Activated gamma-delta T cell treated with anti-CD3 and anti-CD28 coated beads, Interleukin-2, amount 50 U/mL, for 16 hours (primary cell): ENCODE measurements around the gene ABCB11.
A peak's percentile ranks its signal among the peaks of the same experiment; 100 is the strongest.
"Not testable (repeated sequence)": the region's sequence is repeated elsewhere in the genome, so short reads cannot be mapped to it uniquely, and the experiment has no call there.

ENCODE experiments used
- DNase-seq: peaks from one replicate; pipeline ENCODE4 v3.0.0-alpha.2; 2020; ENCODE audit warnings: low read depth

ABCB11 gene

DNA sequence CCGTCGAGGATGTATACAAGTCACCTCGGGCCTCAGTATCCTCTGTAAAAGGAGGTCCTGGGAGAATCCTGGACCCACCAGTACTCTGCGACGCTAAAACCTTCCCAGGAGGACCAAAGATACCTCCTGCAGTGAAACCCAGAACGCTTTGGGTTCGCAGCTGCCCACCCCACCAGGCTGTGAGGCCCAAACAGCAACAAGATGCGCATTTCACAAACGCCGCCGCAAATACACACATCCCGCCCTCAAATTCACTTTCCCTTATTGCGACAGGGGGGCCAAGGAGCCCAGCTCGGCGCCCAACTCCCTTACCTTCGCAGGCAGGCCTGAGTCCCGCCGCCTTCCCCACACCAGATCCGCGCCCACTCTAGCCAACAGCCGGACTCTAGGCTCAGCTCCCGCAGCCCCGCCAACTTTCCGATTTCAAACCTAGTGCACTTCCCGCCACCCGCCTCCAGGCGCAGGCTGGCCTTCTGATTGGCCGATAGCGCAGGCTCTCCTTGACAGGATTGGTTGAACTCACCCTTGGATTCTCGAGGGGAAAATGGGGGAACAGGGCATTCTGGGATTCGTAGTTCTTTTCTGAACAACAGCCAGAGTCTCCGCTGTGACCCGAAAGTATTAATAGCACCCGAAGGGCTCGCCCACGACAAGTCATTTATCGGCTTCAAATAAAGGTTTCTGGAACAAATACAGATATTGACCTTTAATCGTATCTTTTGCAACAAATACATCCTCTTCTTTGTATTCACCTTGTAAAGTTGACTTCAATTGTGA is 140.9 kb downstream of the ABCB11 start, which contains the start of gene SPC25:
Gene SPC25 (minus strand): TSS at position 425 of the 777 bp plus-strand sequence. CDS start 911 bp downstream, outside the sequence.
- DNase-seq = peak; percentile 69

DNA sequence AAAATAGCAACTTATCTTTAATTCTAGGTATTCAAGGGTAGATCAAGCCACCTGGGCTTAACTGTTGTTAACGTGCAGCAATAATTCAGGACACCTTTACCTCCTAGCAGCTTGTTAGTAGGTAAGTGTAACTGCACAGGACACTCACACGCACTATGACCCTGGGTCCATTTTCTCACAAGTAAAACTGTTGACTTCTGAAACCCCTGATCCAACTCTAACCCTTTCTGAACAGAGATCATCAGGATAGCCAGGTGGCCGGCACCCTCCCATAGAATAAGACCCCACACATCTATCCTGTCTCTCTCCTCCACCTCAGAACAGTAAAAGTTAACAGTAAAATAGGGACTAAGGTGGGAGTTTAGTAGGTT is 141.5 kb downstream of the ABCB11 start:
- no peak for DNase-seq

DNA sequence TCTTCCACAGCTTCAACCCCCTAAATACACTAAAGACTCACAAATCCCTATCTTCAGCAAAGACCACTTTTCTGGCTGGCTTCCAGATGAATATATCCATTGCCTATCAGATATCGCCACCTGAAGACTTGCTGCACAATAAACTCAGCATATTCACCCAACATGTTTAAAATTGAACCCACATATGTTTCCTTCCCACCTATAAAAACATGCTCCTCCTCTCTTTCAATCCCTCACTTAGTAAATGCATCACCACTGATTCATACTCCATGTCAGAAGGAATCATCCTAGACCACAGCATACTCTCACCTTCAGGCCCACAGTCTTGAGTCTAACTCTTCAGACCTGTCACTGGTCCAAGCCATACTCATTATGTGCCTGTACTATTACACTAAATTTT is 146.1 kb downstream of the ABCB11 start:
- DNase-seq = no peak

DNA sequence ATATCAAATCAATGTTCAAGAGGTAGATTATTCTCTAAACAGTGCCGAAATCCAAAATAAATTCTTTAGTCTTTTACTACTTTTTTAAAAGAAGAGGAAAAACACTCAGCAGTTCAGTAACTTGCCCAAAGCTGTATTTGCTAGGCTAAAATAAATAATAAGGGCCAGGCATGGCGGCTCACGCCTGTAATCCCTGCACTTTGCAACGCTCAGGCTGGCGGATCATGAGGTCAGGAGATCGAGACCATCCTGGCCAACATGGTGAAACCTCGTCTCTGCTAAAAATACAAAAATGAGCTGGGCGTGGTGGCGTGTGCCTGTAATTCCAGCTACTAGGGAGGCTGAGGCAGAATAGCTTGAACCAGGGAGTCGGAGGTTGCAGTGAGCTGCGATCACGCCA is 149.0 kb downstream of the ABCB11 start:
- DNase-seq = not testable (repeated sequence)

DNA sequence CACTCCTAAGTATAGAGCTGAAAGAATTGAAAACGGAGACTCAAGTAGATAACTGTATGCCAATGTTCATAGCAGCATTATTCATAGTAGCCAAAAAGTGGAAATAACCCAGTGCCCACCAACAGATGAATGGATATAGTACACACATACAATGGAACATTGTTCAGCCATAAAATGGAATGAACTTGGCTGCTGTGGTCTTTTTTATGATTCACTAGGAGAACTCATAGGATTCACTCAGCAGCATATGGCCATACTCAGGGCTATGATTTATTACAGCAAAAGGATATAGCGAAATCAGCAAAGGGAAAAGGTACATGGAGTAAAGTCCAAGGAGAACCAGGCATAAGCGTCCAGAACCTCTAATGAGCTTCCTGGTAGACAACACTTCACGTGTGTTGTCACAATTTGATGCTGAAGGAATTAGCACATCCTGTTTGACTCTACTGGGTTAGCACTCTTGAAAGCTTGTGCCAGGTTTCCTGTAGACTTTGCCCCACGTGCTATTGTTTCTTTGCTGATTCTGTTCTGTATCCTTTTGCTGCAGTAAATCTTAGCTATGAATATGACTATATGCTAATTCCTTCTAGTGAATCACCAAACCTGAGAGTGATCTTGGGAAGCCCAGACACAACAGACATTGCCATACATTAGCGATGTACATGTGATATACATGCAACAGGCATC is 156.6 kb downstream of the ABCB11 start:
- no peak for DNase-seq

DNA sequence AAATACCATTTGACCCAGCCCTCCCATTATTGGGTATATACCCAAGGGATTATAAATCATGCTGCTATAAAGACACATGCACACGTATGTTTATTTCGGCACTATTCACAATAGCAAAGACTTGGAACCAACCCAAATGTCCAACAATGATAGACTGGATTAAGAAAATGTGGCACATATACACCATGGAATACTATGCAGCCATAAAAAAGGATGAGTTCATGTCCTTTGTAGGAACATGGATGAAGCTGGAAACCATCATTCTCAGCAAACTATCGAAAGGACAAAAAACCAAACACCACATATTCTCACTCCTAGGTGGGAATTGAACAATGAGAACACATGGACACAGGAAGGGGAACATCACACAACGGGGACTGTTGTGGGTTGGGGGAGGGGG is 160.3 kb downstream of the ABCB11 start:
- DNase-seq = not testable (repeated sequence)
